Fibroblast of the aortic adventitia (primary cell): ENCODE data around the gene DENND5B. TPM values are rescaled to one million over a fixed set of nuclear protein-coding genes. Genes with fewer than 3 reads are reported as not detected.
A peak's percentile ranks its signal among the peaks of the same experiment; 100 is the strongest.
"Not testable (repeated sequence)": the region's sequence is repeated elsewhere in the genome, so short reads cannot be mapped to it uniquely, and the experiment has no call there.

Experiments used
- DNase-seq: peaks from one replicate; pipeline ENCODE4 v3.0.0-alpha.2; 2010; ENCODE audit warnings: low read depth
- H3K4me3 ChIP-seq: 2 replicates; pipeline ENCODE4 v1.5.1; 2011; ENCODE audit warnings: low read depth, mild to moderate bottlenecking, control low read depth, low read length, moderate library complexity
- CTCF ChIP-seq: IDR thresholded peaks from 2 replicates; pipeline ENCODE4 v1.5.1; 2011; ENCODE audit warnings: mild to moderate bottlenecking, low read length, control low read depth, inconsistent platforms; ENCODE audit not compliant: insufficient read depth
- total RNA-seq: library from RNA; depleted of rRNA; stranded (reverse); fragments of >200 nt; gene quantifications from 2 replicates; pipeline ENCODE4 v1.2.3, GENCODE V29; 2012; ENCODE audit warnings: low replicate concordance

The DENND5B gene
- total RNA-seq, 1 donor = 19.2 TPM

GRCh38 chr12:31584782-31585181, 6.2 kb downstream of the DENND5B start:
- TF ChIP-seq CTCF = no peak
- H3K4me3 ChIP-seq = no peak overlapping the region
- peak; percentile 16 for DNase-seq

GRCh38 chr12:31583878-31584277, 7.1 kb downstream of the DENND5B start:
- DNase-seq = no peak
- TF ChIP-seq CTCF = no peak
- no peak overlapping the region for H3K4me3 ChIP-seq

DNA sequence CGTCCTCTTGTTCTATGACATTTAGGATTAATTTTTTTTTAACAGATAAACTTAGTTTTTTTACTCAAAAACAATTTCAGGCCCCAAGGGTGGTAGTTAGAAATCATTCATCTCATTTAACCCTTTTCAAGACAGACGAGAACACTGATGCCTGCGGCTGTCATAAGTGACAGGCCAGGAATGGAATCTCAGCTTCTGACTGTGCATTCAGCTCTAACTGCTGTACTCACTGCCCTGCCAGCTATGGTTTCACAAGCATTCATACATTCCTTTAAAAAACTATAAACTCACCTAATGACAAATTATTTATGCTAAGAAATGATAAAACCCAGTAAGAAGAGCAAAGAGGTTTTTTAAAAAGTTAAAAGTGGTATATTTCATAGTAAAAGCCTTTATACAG, 8.8 kb downstream of the DENND5B start:
- H3K4me3 ChIP-seq = no peak overlapping the region
- TF ChIP-seq CTCF = no peak
- DNase-seq = peak; percentile 22

GRCh38 chr12:31578632-31579031, 12.3 kb downstream of the DENND5B start:
- TF ChIP-seq CTCF = no peak
- DNase-seq = peak; percentile 20
- H3K4me3 ChIP-seq = no peak overlapping the region

GRCh38 chr12:31574803-31575575, 15.9 kb downstream of the DENND5B start:
- DNase-seq = peak; percentile 77
- H3K4me3 ChIP-seq = no peak overlapping the region
- no peak for TF ChIP-seq CTCF

- DNase-seq, H3K4me3 ChIP-seq: not testable (repeated sequence)
Measured at GRCh38 chr12:31574367-31574766, 16.6 kb downstream of the DENND5B start.

GRCh38 chr12:31572900-31573600, 17.9 kb downstream of the DENND5B start:
- TF ChIP-seq CTCF = no peak
- DNase-seq = no peak
- H3K4me3 ChIP-seq = no peak overlapping the region
